H1 (cell line): ENCODE measurements around the gene PDHX. TPM values are rescaled to one million over a fixed set of nuclear protein-coding genes. Genes with fewer than 3 reads are reported as not detected.

Source experiments
- CTCF ChIA-PET: fragments of 300-600 bp; sonication (Branson Sonifier 250); formaldehyde crosslinking; loops from one replicate; lab custom pipeline; 2021; ENCODE audit not compliant: partially characterized antibody; lab: Charles Lee
- POLR2A ChIA-PET: fragments of 300-600 bp; sonication (Branson Sonifier 250); formaldehyde crosslinking; loops from one replicate; lab custom pipeline; 2021; ENCODE audit warnings: inconsistent platforms; ENCODE audit not compliant: partially characterized antibody; lab: Charles Lee
- DNase-seq, 2 experiments: peaks; one replicate each; pipeline versions ENCODE4 v3.0.0 to v3.0.0-alpha.2; 2010 to 2022; ENCODE audit warnings: low spot score in 2 of 2, low read depth in 1 of 2, mixed read lengths in 1 of 2
- FAIRE-seq: peaks from 2 replicates; lab custom pipeline; 2011; peaks lifted over from hg19 to GRCh38; lab: Jason Lieb, UNC
- H2AFZ ChIP-seq: 2 replicates; pipeline ENCODE4 v1.8.1; 2012; ENCODE audit warnings: low read length, inconsistent platforms
- H2AK5ac ChIP-seq: 2 replicates; pipeline ENCODE4 v1.6.1; 2013; ENCODE audit warnings: low read depth, low read length
- H2BK120ac ChIP-seq: replicated peaks from 2 replicates; pipeline ENCODE3; 2013; ENCODE audit warnings: low read depth, low read length, inconsistent platforms
- H2BK12ac ChIP-seq: 2 replicates; pipeline ENCODE4 v1.6.1; 2013; ENCODE audit warnings: low read depth, low read length
- H2BK15ac ChIP-seq: 2 replicates; pipeline ENCODE4 v1.6.1; 2013; ENCODE audit warnings: low read length
- H2BK20ac ChIP-seq: 2 replicates; pipeline ENCODE4 v1.6.1; 2013; ENCODE audit warnings: low read length
- H2BK5ac ChIP-seq: 2 replicates; pipeline ENCODE4 v1.6.1; 2013; ENCODE audit warnings: low read depth, low read length
- H3K14ac ChIP-seq: 2 replicates; pipeline ENCODE4 v1.6.1; 2013; ENCODE audit warnings: inconsistent platforms; ENCODE audit not compliant: insufficient read length
- H3K18ac ChIP-seq: 2 replicates; pipeline ENCODE4 v1.6.1; 2013; ENCODE audit warnings: low read length; ENCODE audit errors: extremely low read depth
- H3K23ac ChIP-seq: 2 replicates; pipeline ENCODE4 v1.6.1; 2013; ENCODE audit warnings: inconsistent platforms; ENCODE audit not compliant: insufficient read length
- H3K23me2 ChIP-seq: 2 replicates; pipeline ENCODE4 v1.6.1; 2013; ENCODE audit warnings: low read depth, low read length
- H3K27ac ChIP-seq: 2 replicates; pipeline ENCODE4 v1.6.1; 2011; ENCODE audit warnings: low read depth, low read length, inconsistent platforms
- H3K27me3 ChIP-seq, 4 experiments: replicated peaks in 1 of 4; 1 replicate in 1 of 4; 2 replicates in 3 of 4; pipeline versions ENCODE4 v1.6.1 to v1.8.1; 2011 to 2013; ENCODE audit warnings: low read length in 3 of 4, mild to moderate bottlenecking in 3 of 4, inconsistent platforms in 2 of 4, mixed read lengths in 2 of 4, moderate library complexity in 1 of 4; ENCODE audit not compliant: control insufficient read depth in 3 of 4, insufficient read depth in 3 of 4; ENCODE audit errors: extremely low read depth in 1 of 4
- H3K36me3 ChIP-seq, 4 experiments: 2 replicates each; pipeline versions ENCODE4 v1.6.1 to v1.8.1; 2011 to 2013; ENCODE audit warnings: mild to moderate bottlenecking in 4 of 4, low read length in 3 of 4, moderate library complexity in 2 of 4, control low read depth in 1 of 4, inconsistent platforms in 1 of 4; ENCODE audit not compliant: insufficient read depth in 4 of 4, control insufficient read depth in 2 of 4
- H3K4ac ChIP-seq: replicated peaks from 2 replicates; pipeline ENCODE3; 2013; ENCODE audit warnings: low read length, low read depth, mixed read lengths, inconsistent platforms; ENCODE audit not compliant: insufficient read length
- H3K4me1 ChIP-seq, 4 experiments: replicated peaks in 1 of 4; 1 replicate in 1 of 4; 2 replicates in 3 of 4; pipeline versions ENCODE4 v1.6.1 to v1.8.1; 2011 to 2013; ENCODE audit warnings: low read length in 3 of 4, inconsistent platforms in 2 of 4, mixed read lengths in 1 of 4; ENCODE audit not compliant: insufficient read depth in 4 of 4, control insufficient read depth in 3 of 4
- H3K4me2 ChIP-seq, 2 experiments: 2 replicates each; pipeline versions ENCODE4 v1.6.1 to v1.8.1; 2011 to 2013; ENCODE audit warnings: low read depth in 2 of 2, low read length in 2 of 2, control low read depth in 1 of 2, inconsistent platforms in 1 of 2, mild to moderate bottlenecking in 1 of 2; ENCODE audit not compliant: insufficient read depth in 1 of 2
- H3K4me3 ChIP-seq, 4 experiments: fragments of 200-600, 300-600 bp in 1 of 4; sonication (generic), shearing (Covaris generic), sonication (Bioruptor Twin) in 1 of 4; 2 replicates each; pipeline versions ENCODE4 v1.5.1 to v1.8.1; 2011 to 2016; ENCODE audit warnings: low read length in 4 of 4, low read depth in 3 of 4, control low read depth in 2 of 4, inconsistent platforms in 2 of 4, mild to moderate bottlenecking in 2 of 4, mixed read lengths in 1 of 4, moderate library complexity in 1 of 4; ENCODE audit not compliant: insufficient read depth in 2 of 4; ENCODE audit errors: extremely low read depth in 1 of 4
- H3K56ac ChIP-seq: replicated peaks from 2 replicates; pipeline ENCODE3; 2013; ENCODE audit warnings: low read depth, mild to moderate bottlenecking, mixed read lengths, low read length, inconsistent platforms; ENCODE audit not compliant: insufficient read length
- H3K79me1 ChIP-seq: 2 replicates; pipeline ENCODE4 v1.6.1; 2013; ENCODE audit warnings: low read depth, low read length, control low read depth
- H3K79me2 ChIP-seq, 2 experiments: 2 replicates each; pipeline versions ENCODE4 v1.6.1 to v1.8.1; 2012 to 2013; ENCODE audit warnings: low read length in 2 of 2, mild to moderate bottlenecking in 2 of 2, inconsistent platforms in 1 of 2; ENCODE audit not compliant: insufficient read depth in 2 of 2, control insufficient read depth in 1 of 2
- H3K9ac ChIP-seq, 4 experiments: replicated peaks in 1 of 4; 1 replicate in 1 of 4; 2 replicates in 3 of 4; pipeline versions ENCODE4 v1.6.1 to v1.8.1; 2011 to 2013; ENCODE audit warnings: low read depth in 3 of 4, low read length in 3 of 4, control low read depth in 2 of 4, mild to moderate bottlenecking in 2 of 4, moderate library complexity in 2 of 4, inconsistent platforms in 1 of 4; ENCODE audit errors: extremely low read depth in 1 of 4
- H3K9me3 ChIP-seq, 2 experiments: 2 replicates each; pipeline versions ENCODE4 v1.6.1 to v1.8.1; 2012 to 2013; ENCODE audit warnings: mild to moderate bottlenecking in 2 of 2, moderate library complexity in 2 of 2, control low read depth in 1 of 2, inconsistent platforms in 1 of 2, low read depth in 1 of 2, low read length in 1 of 2, mixed read lengths in 1 of 2; ENCODE audit not compliant: insufficient read depth in 2 of 2
- H4K20me1 ChIP-seq, 2 experiments: replicated peaks in 1 of 2; 2 replicates each; pipeline versions ENCODE3 to v1.8.1; 2011 to 2013; ENCODE audit warnings: inconsistent platforms in 2 of 2, low read length in 2 of 2, mild to moderate bottlenecking in 1 of 2; ENCODE audit not compliant: insufficient read depth in 2 of 2, control insufficient read depth in 1 of 2
- H4K5ac ChIP-seq: 2 replicates; pipeline ENCODE4 v1.6.1; 2013; ENCODE audit warnings: low read length, low read depth, mixed read lengths, inconsistent platforms; ENCODE audit not compliant: insufficient read length
- H4K8ac ChIP-seq: 2 replicates; pipeline ENCODE4 v1.8.0; 2013; ENCODE audit warnings: mild to moderate bottlenecking, moderate library complexity, low read length, inconsistent platforms; ENCODE audit not compliant: insufficient read depth; ENCODE audit errors: extremely low read depth
- H4K91ac ChIP-seq: replicated peaks from 2 replicates; pipeline ENCODE3; 2013; ENCODE audit warnings: low read length, mixed read lengths, inconsistent platforms; ENCODE audit not compliant: insufficient read length
- CEBPB ChIP-seq: IDR thresholded peaks from 2 replicates; pipeline ENCODE4 v1.6.1; 2012; ENCODE audit warnings: low read depth, low read length
- EGR1 ChIP-seq: IDR thresholded peaks from 2 replicates; pipeline ENCODE4 v1.6.1; 2011; ENCODE audit warnings: low read depth, low read length, borderline replicate concordance
- RNF2 ChIP-seq: fragments of 200-900, 300-1000 bp; sonication (generic); IDR thresholded peaks from 2 replicates; pipeline ENCODE4 v1.7.1; 2016; ENCODE audit warnings: borderline replicate concordance, low read depth, mild to moderate bottlenecking, antibody characterized with exemption, low read length; ENCODE audit not compliant: poor library complexity, severe bottlenecking; ENCODE audit errors: missing control alignments
- YY1 ChIP-seq: IDR thresholded peaks from 2 replicates; pipeline ENCODE4 v1.6.1; 2011; ENCODE audit warnings: low read depth, mild to moderate bottlenecking, low read length
- whole genome bisulfite sequencing, 2 experiments: shearing (Covaris generic) in 1 of 2; methylation state at CpG; one replicate each; pipeline versions ENCODE4 v1.1.6 to v1.1.7; 2013 to 2015; ENCODE audit warnings: low lambda C conversion rate in 2 of 2, mixed read lengths in 2 of 2, inconsistent platforms in 1 of 2, low coverage in 1 of 2, missing lambda C conversion rate in 1 of 2; ENCODE audit not compliant: insufficient replicate concordance in 2 of 2, insufficient coverage in 1 of 2, insufficient read length in 1 of 2; ENCODE audit errors: extremely low coverage in 1 of 2, missing lambda C conversion rate in 1 of 2; 5-methylcytosine and 5-hydroxymethylcytosine counted together
- long read RNA-seq, 2 experiments: library from RNA in 1 of 2; library from capped mRNA in 1 of 2; stranded (forward); transcript quantifications; one replicate each; pipeline ENCODE4 v2.0.0, GENCODE V29; 2021; ENCODE audit warnings: inconsistent platforms in 1 of 2
- polyA minus RNA-seq, 3 experiments: library from RNA; depleted of rRNA, polyadenylated mRNA; stranded (reverse); fragments of >200 nt; gene quantifications; 1 replicate in 2 of 3; 2 replicates in 1 of 3; pipeline ENCODE4 v1.2.3, GENCODE V29; 2011
- polyA plus RNA-seq, 7 experiments: library from polyadenylated mRNA; depleted of rRNA in 3 of 7; stranded (reverse) in 5 of 7; unstranded in 2 of 7; fragments of >200 nt in 5 of 7; fragments of 200-250 nt in 2 of 7; gene quantifications; 1 replicate in 5 of 7; 2 replicates in 1 of 7; 4 replicates in 1 of 7; pipeline versions ENCODE4 v1.2.1 to v1.2.3, GENCODE V29; 2011 to 2013; ENCODE audit warnings: missing spikeins in 2 of 7, mixed read lengths in 2 of 7
- total RNA-seq: library from RNA; stranded (reverse); fragmentation: NEBNext Ultra II Directional; extraction: Animal tissue kit (Norgen Biotek cat#: 25700); gene quantifications from 2 replicates; pipeline ENCODE4 v1.2.1, GENCODE V29; 2021
- TF ChIP-seq, protein P1 (sequence below): IDR thresholded peaks from 2 replicates; pipeline ENCODE4 v1.6.1; 2012; ENCODE audit warnings: inconsistent platforms
- TF ChIP-seq, protein P2 (sequence below): IDR thresholded peaks from 2 replicates; pipeline ENCODE4 v1.6.1; 2012; ENCODE audit warnings: inconsistent platforms

Gene PDHX
- 47.1 and 51.9 TPM in 2 replicates for total RNA-seq
- polyA plus RNA-seq (2011; rRNA removed): 11.1 and 12.4 TPM in 2 replicates
- polyA plus RNA-seq (2011; cell fraction: cytosol; rRNA removed): 21.9 TPM
- polyA plus RNA-seq (2011; cell fraction: nucleus; rRNA removed): 13.6 TPM
- 27.2 to 38.8 TPM (median 28.4 TPM) in 4 replicates for polyA plus RNA-seq (2012, experiment 1 of 2)
- polyA plus RNA-seq (2012, experiment 2 of 2): 3.3 TPM
- polyA plus RNA-seq (2013, experiment 1 of 2): 28.6 TPM
- polyA plus RNA-seq (2013, experiment 2 of 2): 28.9 TPM
- polyA minus RNA-seq (2011; rRNA and poly(A)+ RNA removed): 21.6 and 24.4 TPM in 2 replicates
- 15.3 TPM for polyA minus RNA-seq (2011; cell fraction: cytosol; rRNA and poly(A)+ RNA removed)
- 24.8 TPM for polyA minus RNA-seq (2011; cell fraction: nucleus; rRNA and poly(A)+ RNA removed)
- long read RNA-seq, experiment 1, transcript PDHX-201 (11 exons, 2,389 nt): major isoform, 21 of 54 reads
- long read RNA-seq, experiment 1, partial matches to known transcripts: 17 of 54 reads
- long read RNA-seq, experiment 1, other reads (novel, unspliced or antisense): 14 of 54 reads
- long read RNA-seq, experiment 2, transcript PDHX-201 (11 exons, 2,389 nt): major isoform, 63 of 83 reads
- long read RNA-seq, experiment 2, partial matches to known transcripts: 11 of 83 reads
- long read RNA-seq, experiment 2, other reads (novel, unspliced or antisense): 6 of 83 reads

DNA sequence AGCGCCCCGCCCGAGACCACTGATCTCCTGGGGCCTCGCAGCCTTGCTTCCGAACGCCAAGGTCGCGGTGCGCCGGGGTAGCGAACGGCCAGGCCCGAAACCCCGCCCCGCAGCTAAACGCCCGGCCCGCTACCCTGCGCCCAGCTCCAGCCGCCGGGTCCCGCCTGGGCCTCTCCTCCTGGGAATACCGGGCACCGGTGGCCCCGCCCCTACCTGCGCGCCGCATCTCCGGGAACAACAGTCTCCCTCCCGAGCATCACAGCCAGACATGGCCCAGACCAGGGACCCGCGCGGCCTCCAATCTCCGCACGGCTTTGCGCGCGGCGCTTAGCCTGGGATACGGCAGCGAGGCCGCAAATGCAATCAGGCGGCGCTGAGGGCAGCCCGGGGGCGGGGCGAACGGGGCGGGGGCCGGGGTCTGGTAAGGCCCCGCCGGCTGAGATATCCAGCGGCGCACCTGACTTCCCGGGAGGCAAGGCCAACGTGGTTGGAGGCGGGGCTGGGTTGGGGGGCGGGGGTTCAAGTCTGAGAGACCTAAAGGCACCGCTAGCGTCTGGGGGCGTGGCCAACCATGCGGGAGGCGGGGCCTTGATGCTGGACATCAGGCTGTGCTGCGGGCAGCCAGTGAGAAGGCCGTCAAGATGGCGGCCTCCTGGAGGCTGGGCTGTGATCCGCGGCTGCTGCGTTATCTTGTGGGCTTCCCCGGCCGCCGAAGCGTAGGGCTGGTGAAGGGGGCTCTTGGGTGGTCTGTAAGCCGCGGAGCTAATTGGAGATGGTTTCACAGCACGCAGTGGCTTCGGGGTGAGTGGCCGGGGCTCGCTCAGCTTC is at the start of gene PDHX, which contains the start of gene APIP:
Gene PDHX (plus strand): TSS at position 604 of the 828 bp plus-strand sequence. CDS start 38 bp downstream, at position 642.
Gene APIP (minus strand): TSS at position 365 of the 828 bp plus-strand sequence. CDS start 95 bp downstream, at position 270.
- Histone ChIP-seq H3K18ac (peak within 1 kb of the TSS; percentile 96), H3K23me2 (peaks cover 4% of the 10 kb centered on the region), H2BK20ac (no peak within 1 kb of the TSS), H3K79me2 (peaks cover 7 to 56% of the 10 kb centered on the region in 2 experiments; a peak in 3 of 4 replicates), H4K5ac (peak within 1 kb of the TSS; percentile 99), H3K9ac (peak within 1 kb of the TSS; percentile 76 to 97 (median 96)), H3K23ac (no peak within 1 kb of the TSS), H2BK15ac (peak within 1 kb of the TSS; percentile 33; the same call in 1 of the 2 replicates), H3K27ac (peak within 1 kb of the TSS; percentile 95), H3K56ac (peak within 1 kb of the TSS; percentile 96), H3K4me1 (peaks cover 0 to 4% (median 1%) of the 10 kb centered on the region in 4 experiments; a peak in 2 of 7 replicates), H3K27me3 (no peaks in the 10 kb centered on the region), H2BK5ac (peak within 1 kb of the TSS; percentile 98), H4K20me1 (peaks cover 1 to 2% of the 10 kb centered on the region in 2 experiments), H2AFZ (peak within 1 kb of the TSS; percentile 82), H3K4me2 (peak within 1 kb of the TSS; percentile 83 to 92), H3K14ac (no peak within 1 kb of the TSS), H3K4me3 (peak within 1 kb of the TSS; percentile 88 to 98 (median 94)), H2BK12ac (peak within 1 kb of the TSS; percentile 60; the same call in 1 of the 2 replicates), H4K91ac (peak within 1 kb of the TSS; percentile 92), H3K4ac (peak within 1 kb of the TSS; percentile 21), H3K79me1 (peaks cover 6% of the 10 kb centered on the region; the same call in 1 of the 2 replicates), H3K36me3 (peaks cover 0 to 4% (median 0%) of the 10 kb centered on the region in 4 experiments; a peak in 1 of 8 replicates), H3K9me3 (no peaks in the 10 kb centered on the region), H2AK5ac (no peak within 1 kb of the TSS), H2BK120ac (no peak within 1 kb of the TSS), H4K8ac (peak within 1 kb of the TSS; percentile 97)
- ChIA-PET CTCF (interaction anchor here (0.8 to 1.6 kb wide), 3 partner anchors 17 to 330 kb away, joined by 3 to 8 read pairs (median 3); no protein-coding TSS in a partner anchor), POLR2A (interaction anchor here (0.6 to 2.6 kb wide), 13 partner anchors 9 to 483 kb away, joined by 3 to 23 read pairs (median 4); partner anchors contain the start of gene CAT)
- WGBS, 2 experiments: 1% methylated on average over 42 of the region's 79 CpGs; no CpG with 5 or more reads in 1 of the 2 experiments
- FAIRE-seq: no peak
- DNase-seq: peak; percentile 98 to 99
- TF ChIP-seq, protein P1, sequence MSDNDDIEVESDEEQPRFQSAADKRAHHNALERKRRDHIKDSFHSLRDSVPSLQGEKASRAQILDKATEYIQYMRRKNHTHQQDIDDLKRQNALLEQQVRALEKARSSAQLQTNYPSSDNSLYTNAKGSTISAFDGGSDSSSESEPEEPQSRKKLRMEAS: peak; percentile 11; the same call in 1 of the 2 replicates
- TF ChIP-seq CEBPB (no peak), YY1 (peak; percentile 95), RNF2 (no peak), EGR1 (no peak)
- TF ChIP-seq, protein P2, sequence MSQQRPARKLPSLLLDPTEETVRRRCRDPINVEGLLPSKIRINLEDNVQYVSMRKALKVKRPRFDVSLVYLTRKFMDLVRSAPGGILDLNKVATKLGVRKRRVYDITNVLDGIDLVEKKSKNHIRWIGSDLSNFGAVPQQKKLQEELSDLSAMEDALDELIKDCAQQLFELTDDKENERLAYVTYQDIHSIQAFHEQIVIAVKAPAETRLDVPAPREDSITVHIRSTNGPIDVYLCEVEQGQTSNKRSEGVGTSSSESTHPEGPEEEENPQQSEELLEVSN: no peak
